GM19351 (cell line): ENCODE measurements around the gene HOXD8.
A peak's percentile ranks its signal among the peaks of the same experiment; 100 is the strongest.

ENCODE experiments used
- ATAC-seq: cut with Tn5 transposase; IDR thresholded peaks from one replicate; pipeline ENCODE4 v1.9.1; 2021; ENCODE audit warnings: mild to moderate bottlenecking, moderate library complexity; ENCODE audit not compliant: unreplicated experiment

The HOXD8 gene

GRCh38 chr2:176128982-176129796 is at the start of gene HOXD8:
Gene HOXD8 (plus strand): TSS chr2:176129705. CDS start chr2:176130367, 662 bp downstream.
- ATAC-seq, result no peak

- ATAC-seq, result peak; percentile 68
Observed at GRCh38 chr2:176079831-176080539, 49.5 kb upstream of the HOXD8 start.

GRCh38 chr2:176080540-176081375 is 48.7 kb upstream of the HOXD8 start:
- ATAC-seq, result no peak

GRCh38 chr2:176081376-176081836 is 48.1 kb upstream of the HOXD8 start:
- ATAC-seq, result no peak

GRCh38 chr2:176081837-176082524 is 47.5 kb upstream of the HOXD8 start:
- ATAC-seq, result no peak

- no peak for ATAC-seq
Observed at GRCh38 chr2:176082525-176082823, 47.0 kb upstream of the HOXD8 start.

- ATAC-seq, result no peak
Observed at GRCh38 chr2:176082824-176083751, 46.4 kb upstream of the HOXD8 start.

GRCh38 chr2:176083796-176084261 is 45.7 kb upstream of the HOXD8 start, which contains the start of gene EVX2:
Gene EVX2 (minus strand): TSS chr2:176083962. CDS start chr2:176083776, 186 bp downstream.
- no peak for ATAC-seq

- no peak for ATAC-seq
Observed at GRCh38 chr2:176084611-176085119, 44.8 kb upstream of the HOXD8 start.

GRCh38 chr2:176085120-176085788 is 44.3 kb upstream of the HOXD8 start:
- no peak for ATAC-seq

GRCh38 chr2:176085861-176086771 is 43.4 kb upstream of the HOXD8 start:
- ATAC-seq, result no peak

GRCh38 chr2:176087330-176088047 is 42.0 kb upstream of the HOXD8 start:
- no peak for ATAC-seq

GRCh38 chr2:176088048-176088936 is 41.2 kb upstream of the HOXD8 start:
- peak; percentile 67 for ATAC-seq

GRCh38 chr2:176088937-176089842 is 40.3 kb upstream of the HOXD8 start:
- ATAC-seq, result no peak

GRCh38 chr2:176089843-176090395 is 39.6 kb upstream of the HOXD8 start:
- ATAC-seq, result no peak
